Measurements from ENCODE around the gene DOHH. TPM values are rescaled to one million over a fixed set of nuclear protein-coding genes. Genes with fewer than 3 reads are reported as not detected.

The DOHH gene
- total and polyA plus RNA-seq, 4 donors: 1.4 to 12.0 (median 9.2) TPM

DNA sequence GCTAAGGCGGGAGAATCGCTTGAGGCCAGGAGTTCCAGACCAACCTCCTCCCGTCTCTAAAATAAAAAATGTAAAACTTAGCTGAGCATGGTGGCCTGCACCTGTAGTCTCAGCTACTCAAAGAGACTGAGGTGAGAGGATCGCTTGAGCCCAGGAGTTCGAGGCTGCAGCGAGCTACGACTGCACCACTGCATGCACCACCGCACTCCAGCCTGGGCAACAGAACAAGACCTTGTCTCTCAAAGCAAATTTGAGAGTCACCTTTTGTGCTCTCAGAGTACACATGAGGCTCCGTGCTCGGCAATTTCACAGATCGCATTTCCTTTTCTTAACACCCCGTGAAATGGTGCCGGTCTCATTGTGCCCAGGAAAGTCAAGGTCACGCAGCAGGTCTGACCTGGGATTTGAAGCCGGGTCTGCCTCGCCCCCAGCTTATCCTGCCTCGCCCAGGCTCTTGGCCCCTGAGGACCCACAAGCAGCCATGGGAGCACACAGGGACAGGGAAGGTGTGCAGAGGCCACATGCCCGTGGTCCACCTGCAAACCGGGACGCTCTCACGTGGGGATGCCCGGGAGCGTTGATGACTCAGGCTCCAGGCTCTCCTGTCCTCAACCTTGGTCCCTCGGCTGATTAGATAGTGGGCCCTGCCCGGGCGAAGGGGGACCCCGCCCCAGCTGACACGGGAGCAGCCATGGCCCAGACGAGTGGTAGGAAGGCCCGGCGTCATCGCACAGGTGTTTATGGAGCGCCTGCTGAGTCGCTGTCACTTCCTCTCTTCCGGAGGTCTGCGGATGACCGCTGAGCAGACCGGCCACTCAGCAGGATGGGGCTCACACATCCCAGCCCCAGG lies 19.0 kb downstream of the DOHH start:
- H3K4me3 ChIP-seq (ENCODE audit: low read depth in 1 of 3, low read length in 3 of 3): no peak overlapping the region
- H3K4me1 ChIP-seq (ENCODE audit: control insufficient read depth in 4 of 4, insufficient read depth in 4 of 4, low read length in 3 of 4): no peaks in the 10 kb centered on the region
- no peak overlapping the region for H3K9ac ChIP-seq (ENCODE audit: low read depth in 1 of 2, low read length in 2 of 2)
- H3K27ac ChIP-seq (ENCODE audit: low read depth in 1 of 2, low read length in 2 of 2): no peak overlapping the region
- no peak for TF ChIP-seq ZBTB33 (IDR thresholded peaks at IDR 0.05)
- TF ChIP-seq HNF4A (conservative IDR thresholded peaks at IDR 0.05): no peak
- no peak for TF ChIP-seq EGR1 (IDR thresholded peaks at IDR 0.05; ENCODE audit: low read depth in 2 of 2)
- TF ChIP-seq TAF1 (conservative IDR thresholded peaks at IDR 0.05): no peak
- TF ChIP-seq, protein P1, sequence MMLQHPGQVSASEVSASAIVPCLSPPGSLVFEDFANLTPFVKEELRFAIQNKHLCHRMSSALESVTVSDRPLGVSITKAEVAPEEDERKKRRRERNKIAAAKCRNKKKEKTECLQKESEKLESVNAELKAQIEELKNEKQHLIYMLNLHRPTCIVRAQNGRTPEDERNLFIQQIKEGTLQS (IDR thresholded peaks at IDR 0.05): no peak
- TF ChIP-seq NR2F2 (IDR thresholded peaks at IDR 0.05): no peak
- TF ChIP-seq FOXA2 (IDR thresholded peaks at IDR 0.05): no peak
- TF ChIP-seq, protein P2, sequence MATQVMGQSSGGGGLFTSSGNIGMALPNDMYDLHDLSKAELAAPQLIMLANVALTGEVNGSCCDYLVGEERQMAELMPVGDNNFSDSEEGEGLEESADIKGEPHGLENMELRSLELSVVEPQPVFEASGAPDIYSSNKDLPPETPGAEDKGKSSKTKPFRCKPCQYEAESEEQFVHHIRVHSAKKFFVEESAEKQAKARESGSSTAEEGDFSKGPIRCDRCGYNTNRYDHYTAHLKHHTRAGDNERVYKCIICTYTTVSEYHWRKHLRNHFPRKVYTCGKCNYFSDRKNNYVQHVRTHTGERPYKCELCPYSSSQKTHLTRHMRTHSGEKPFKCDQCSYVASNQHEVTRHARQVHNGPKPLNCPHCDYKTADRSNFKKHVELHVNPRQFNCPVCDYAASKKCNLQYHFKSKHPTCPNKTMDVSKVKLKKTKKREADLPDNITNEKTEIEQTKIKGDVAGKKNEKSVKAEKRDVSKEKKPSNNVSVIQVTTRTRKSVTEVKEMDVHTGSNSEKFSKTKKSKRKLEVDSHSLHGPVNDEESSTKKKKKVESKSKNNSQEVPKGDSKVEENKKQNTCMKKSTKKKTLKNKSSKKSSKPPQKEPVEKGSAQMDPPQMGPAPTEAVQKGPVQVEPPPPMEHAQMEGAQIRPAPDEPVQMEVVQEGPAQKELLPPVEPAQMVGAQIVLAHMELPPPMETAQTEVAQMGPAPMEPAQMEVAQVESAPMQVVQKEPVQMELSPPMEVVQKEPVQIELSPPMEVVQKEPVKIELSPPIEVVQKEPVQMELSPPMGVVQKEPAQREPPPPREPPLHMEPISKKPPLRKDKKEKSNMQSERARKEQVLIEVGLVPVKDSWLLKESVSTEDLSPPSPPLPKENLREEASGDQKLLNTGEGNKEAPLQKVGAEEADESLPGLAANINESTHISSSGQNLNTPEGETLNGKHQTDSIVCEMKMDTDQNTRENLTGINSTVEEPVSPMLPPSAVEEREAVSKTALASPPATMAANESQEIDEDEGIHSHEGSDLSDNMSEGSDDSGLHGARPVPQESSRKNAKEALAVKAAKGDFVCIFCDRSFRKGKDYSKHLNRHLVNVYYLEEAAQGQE (IDR thresholded peaks at IDR 0.05): no peak
- TF ChIP-seq YY1 (IDR thresholded peaks at IDR 0.05): no peak
- no peak for TF ChIP-seq GABPA (IDR thresholded peaks at IDR 0.05 in 1 of 2, conservative IDR thresholded peaks at IDR 0.05 in 1 of 2)
- 64% methylated on average over 38 of the region's 38 CpGs for WGBS
- no peaks in the 10 kb centered on the region for H3K36me3 ChIP-seq (ENCODE audit: control insufficient read depth in 4 of 4, insufficient read depth in 3 of 4, low read depth in 1 of 4, low read length in 3 of 4)
- peaks cover 0 to 2% (median 0%) of the 10 kb centered on the region in 4 donors for H3K27me3 ChIP-seq (ENCODE audit: control insufficient read depth in 4 of 4, insufficient read depth in 4 of 4, low read length in 3 of 4)
- H3K9me3 ChIP-seq (ENCODE audit: control insufficient read depth in 4 of 4, low read length in 3 of 4): no peaks in the 10 kb centered on the region
- DNase-seq (ENCODE audit: low spot score): no peak

GRCh38 chr19:3480383-3481091 lies 19.9 kb downstream of the DOHH start, which contains the start of gene SMIM24:
SMIM24 (minus strand) TSS chr19:3480525; CDS start chr19:3480463, 62 bp downstream.
- DNase-seq (ENCODE audit: low spot score): no peak
- Histone ChIP-seq H3K36me3 (ENCODE audit: control insufficient read depth in 4 of 4, insufficient read depth in 3 of 4, low read depth in 1 of 4, low read length in 3 of 4) (no peaks in the 10 kb centered on the region), H3K4me3 (ENCODE audit: low read depth in 1 of 3, low read length in 3 of 3) (peak within 1 kb of the TSS in 1 of 3 donors; percentile 0), H3K4me1 (ENCODE audit: control insufficient read depth in 4 of 4, insufficient read depth in 4 of 4, low read length in 3 of 4) (no peaks in the 10 kb centered on the region), H3K9me3 (ENCODE audit: control insufficient read depth in 4 of 4, low read length in 3 of 4) (no peaks in the 10 kb centered on the region), H3K27me3 (ENCODE audit: control insufficient read depth in 4 of 4, insufficient read depth in 4 of 4, low read length in 3 of 4) (peaks cover 0 to 2% (median 0%) of the 10 kb centered on the region in 4 donors), H3K9ac (ENCODE audit: low read depth in 1 of 2, low read length in 2 of 2) (no peak within 1 kb of the TSS), H3K27ac (ENCODE audit: low read depth in 1 of 2, low read length in 2 of 2) (no peak within 1 kb of the TSS)
- 40% methylated on average over 27 of the region's 27 CpGs for WGBS
- TF ChIP-seq RXRA (IDR thresholded peaks at IDR 0.05): peak; percentile 6 to 30
- TF ChIP-seq, protein P1 (IDR thresholded peaks at IDR 0.05): no peak
- no peak for TF ChIP-seq MAX (IDR thresholded peaks at IDR 0.05)
- TF ChIP-seq TAF1 (conservative IDR thresholded peaks at IDR 0.05): no peak
- no peak for TF ChIP-seq YY1 (IDR thresholded peaks at IDR 0.05)
- TF ChIP-seq HNF4A (conservative IDR thresholded peaks at IDR 0.05): peak; percentile 65 to 73
- TF ChIP-seq FOXA2 (IDR thresholded peaks at IDR 0.05): no peak
- no peak for TF ChIP-seq NR2F2 (IDR thresholded peaks at IDR 0.05)
- TF ChIP-seq RAD21 (IDR thresholded peaks at IDR 0.05): no peak
- TF ChIP-seq FOXA1 (IDR thresholded peaks at IDR 0.05): no peak
- TF ChIP-seq JUND (IDR thresholded peaks at IDR 0.05): no peak
- TF ChIP-seq EGR1 (IDR thresholded peaks at IDR 0.05; ENCODE audit: low read depth in 2 of 2): no peak

All from liver (tissue), 9 donors.